Chondrocyte (in vitro differentiated cells): ENCODE results near the gene GPATCH1. TPM values are rescaled to one million over a fixed set of nuclear protein-coding genes. Genes with fewer than 3 reads are reported as not detected.
"Not testable (repeated sequence)": the region's sequence is repeated elsewhere in the genome, so short reads cannot be mapped to it uniquely, and the experiment has no call there.

ENCODE experiments used
- DNase-seq: peaks from one replicate; pipeline ENCODE4 v3.0.0; 2021; ENCODE audit warnings: mixed read lengths, low spot score
- H3K27ac Mint-ChIP-seq: one replicate; pipeline ENCODE4 v1.8.0; 2021; ENCODE audit warnings: mild to moderate bottlenecking, moderate library complexity, mixed read lengths; ENCODE audit not compliant: unreplicated experiment
- H3K27me3 Mint-ChIP-seq: 2 replicates; pipeline ENCODE4 v1.8.0; 2021; ENCODE audit warnings: low read depth, mixed read lengths
- H3K36me3 Mint-ChIP-seq: 2 replicates; pipeline ENCODE4 v1.8.0; 2021; ENCODE audit warnings: low read depth, mixed read lengths
- H3K4me1 Mint-ChIP-seq: 2 replicates; pipeline ENCODE4 v1.8.0; 2021; ENCODE audit warnings: low read depth, mild to moderate bottlenecking, mixed read lengths
- H3K4me3 Mint-ChIP-seq: one replicate; pipeline ENCODE4 v1.8.0; 2021; ENCODE audit warnings: mild to moderate bottlenecking, moderate library complexity, mixed read lengths; ENCODE audit not compliant: unreplicated experiment
- H3K9me3 Mint-ChIP-seq: 2 replicates; pipeline ENCODE4 v1.8.0; 2021; ENCODE audit warnings: low read depth, mixed read lengths
- total RNA-seq: library from RNA; stranded (reverse); gene quantifications from 3 replicates; pipeline ENCODE4 v1.2.1, GENCODE V29; 2021
- TF ChIP-seq, protein P1 (sequence below): fragments of 200-600 bp; sonication (generic); IDR thresholded peaks from 2 replicates; pipeline ENCODE4 v1.5.0; 2021; ENCODE audit warnings: antibody characterized with exemption, mild to moderate bottlenecking, moderate library complexity

The GPATCH1 gene
- total RNA-seq, 1 donor from 2014 or later = 7.1 TPM

DNA sequence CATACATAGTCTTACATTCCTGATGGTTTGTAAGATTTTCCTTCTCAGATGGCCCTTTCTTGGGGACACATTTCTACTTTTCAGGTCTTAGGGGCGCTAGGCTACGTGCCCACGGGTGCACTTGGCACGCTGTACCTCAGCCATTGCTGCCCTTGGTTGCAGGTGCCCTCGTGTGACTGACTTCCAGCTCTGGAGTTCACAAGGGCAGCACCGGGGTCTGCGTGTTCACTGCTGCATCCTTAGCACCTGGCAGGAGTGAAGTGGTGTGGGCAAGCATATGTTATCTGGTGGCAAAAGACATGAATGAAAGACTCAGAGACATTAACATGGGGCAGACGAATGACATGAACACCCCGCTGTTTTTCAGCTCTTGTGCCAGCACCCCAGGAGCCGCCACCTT is 37.7 kb downstream of the GPATCH1 start:
- H3K27ac Mint-ChIP-seq = no peak overlapping the region
- TF ChIP-seq, protein P1, sequence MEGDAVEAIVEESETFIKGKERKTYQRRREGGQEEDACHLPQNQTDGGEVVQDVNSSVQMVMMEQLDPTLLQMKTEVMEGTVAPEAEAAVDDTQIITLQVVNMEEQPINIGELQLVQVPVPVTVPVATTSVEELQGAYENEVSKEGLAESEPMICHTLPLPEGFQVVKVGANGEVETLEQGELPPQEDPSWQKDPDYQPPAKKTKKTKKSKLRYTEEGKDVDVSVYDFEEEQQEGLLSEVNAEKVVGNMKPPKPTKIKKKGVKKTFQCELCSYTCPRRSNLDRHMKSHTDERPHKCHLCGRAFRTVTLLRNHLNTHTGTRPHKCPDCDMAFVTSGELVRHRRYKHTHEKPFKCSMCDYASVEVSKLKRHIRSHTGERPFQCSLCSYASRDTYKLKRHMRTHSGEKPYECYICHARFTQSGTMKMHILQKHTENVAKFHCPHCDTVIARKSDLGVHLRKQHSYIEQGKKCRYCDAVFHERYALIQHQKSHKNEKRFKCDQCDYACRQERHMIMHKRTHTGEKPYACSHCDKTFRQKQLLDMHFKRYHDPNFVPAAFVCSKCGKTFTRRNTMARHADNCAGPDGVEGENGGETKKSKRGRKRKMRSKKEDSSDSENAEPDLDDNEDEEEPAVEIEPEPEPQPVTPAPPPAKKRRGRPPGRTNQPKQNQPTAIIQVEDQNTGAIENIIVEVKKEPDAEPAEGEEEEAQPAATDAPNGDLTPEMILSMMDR = no peak
- H3K4me1 Mint-ChIP-seq = no peaks in the 10 kb centered on the region
- H3K36me3 Mint-ChIP-seq = peaks cover 18% of the 10 kb centered on the region
- H3K27me3 Mint-ChIP-seq = no peaks in the 10 kb centered on the region
- no peak for DNase-seq
- H3K9me3 Mint-ChIP-seq = no peaks in the 10 kb centered on the region
- H3K4me3 Mint-ChIP-seq = no peak overlapping the region

DNA sequence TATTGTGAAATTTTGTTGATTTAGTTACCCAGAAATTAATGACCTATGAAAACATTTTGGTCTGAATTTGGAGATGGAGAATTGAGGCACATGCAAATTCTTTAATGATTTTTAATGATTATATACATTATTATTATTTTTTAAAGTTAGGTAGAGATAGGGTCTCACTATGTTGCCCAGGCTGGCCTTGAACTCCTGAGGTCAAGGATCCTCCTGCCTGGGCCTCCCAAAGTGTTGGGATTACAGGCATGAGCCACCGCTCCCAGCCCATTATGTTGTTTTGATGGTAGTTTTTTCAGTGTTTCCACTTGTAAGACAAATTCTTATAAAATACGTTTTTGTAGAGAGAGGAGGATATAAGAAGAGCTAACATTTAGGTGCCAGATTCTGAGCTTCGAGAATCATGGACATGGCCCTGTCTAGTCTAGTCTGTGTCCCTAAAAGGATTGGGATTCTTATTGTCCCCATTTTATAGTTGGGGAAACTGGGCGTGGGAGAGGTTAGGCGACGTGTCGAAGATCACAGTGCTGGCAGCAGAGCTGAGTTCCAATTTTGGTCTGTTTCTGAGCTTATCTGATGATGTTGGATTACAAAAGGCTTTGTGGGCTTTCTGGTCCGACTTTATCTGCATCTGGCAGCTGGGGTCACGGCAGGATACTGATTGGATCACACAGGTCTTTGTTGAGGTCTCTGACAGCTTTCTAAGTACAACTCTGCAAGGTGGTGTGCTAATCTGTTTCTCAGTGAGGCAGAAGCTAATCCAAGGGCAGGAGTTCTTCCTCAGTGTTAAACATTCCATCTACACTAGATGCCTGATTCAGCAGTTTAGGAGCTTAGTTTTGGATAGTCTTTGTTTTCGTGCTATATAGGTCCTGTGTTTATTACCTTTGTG is 43.5 kb downstream of the GPATCH1 start:
- Mint-ChIP-seq H3K4me3 (no peak overlapping the region), H3K36me3 (peaks cover 10% of the 10 kb centered on the region), H3K27me3 (no peaks in the 10 kb centered on the region), H3K4me1 (no peaks in the 10 kb centered on the region), H3K27ac (no peak overlapping the region), H3K9me3 (no peaks in the 10 kb centered on the region)
- DNase-seq = no peak
- TF ChIP-seq, protein P1 = no peak

DNA sequence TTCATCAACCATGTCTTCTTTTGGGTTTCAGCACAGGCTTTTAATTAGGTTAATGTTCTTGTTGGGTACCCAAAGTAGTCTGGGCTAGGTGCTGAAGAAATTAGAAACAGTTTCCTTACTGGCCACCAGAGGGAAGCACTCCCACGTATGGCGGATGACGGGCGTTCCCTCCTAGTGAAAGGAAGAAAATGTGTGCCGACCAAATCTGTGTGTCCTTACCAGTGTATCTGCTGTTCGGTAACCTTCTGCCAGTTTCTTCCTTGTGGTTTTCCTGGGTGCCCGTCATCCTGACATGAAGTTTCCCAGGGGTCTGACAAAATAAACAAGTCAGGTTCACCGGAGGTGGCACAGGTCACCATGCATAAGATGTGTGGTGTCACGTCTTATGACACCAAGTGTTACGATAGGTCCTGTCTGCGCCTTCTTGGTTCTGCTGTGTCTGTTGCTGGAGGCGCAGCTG is 45.0 kb downstream of the GPATCH1 start:
- H3K9me3 Mint-ChIP-seq = no peaks in the 10 kb centered on the region
- no peaks in the 10 kb centered on the region for H3K27me3 Mint-ChIP-seq
- H3K36me3 Mint-ChIP-seq = peaks cover 16% of the 10 kb centered on the region
- TF ChIP-seq, protein P1 = peak; percentile 91
- H3K4me3 Mint-ChIP-seq = no peak overlapping the region
- H3K4me1 Mint-ChIP-seq = no peaks in the 10 kb centered on the region
- DNase-seq = no peak
- no peak overlapping the region for H3K27ac Mint-ChIP-seq

DNA sequence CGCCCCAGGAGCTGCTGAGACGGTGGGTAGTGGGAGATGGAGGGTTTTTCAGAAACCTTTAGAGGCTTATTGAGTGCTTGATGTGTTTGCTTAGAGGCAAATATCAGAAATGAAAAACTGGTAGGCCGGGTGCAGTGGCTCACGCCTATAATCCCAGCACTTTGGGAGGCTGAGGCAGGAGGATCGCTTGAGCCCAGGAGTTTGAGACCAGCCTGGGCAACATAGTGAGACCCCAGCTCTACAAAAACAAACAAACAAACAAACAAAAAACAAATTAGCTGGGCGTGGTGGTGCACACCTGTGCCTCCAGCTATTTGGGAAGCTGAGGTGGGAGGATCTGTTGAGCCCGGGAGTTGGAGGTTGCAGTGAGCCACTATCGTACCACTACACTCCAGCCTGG is 45.7 kb downstream of the GPATCH1 start:
- peaks cover 18% of the 10 kb centered on the region for H3K36me3 Mint-ChIP-seq

DNA sequence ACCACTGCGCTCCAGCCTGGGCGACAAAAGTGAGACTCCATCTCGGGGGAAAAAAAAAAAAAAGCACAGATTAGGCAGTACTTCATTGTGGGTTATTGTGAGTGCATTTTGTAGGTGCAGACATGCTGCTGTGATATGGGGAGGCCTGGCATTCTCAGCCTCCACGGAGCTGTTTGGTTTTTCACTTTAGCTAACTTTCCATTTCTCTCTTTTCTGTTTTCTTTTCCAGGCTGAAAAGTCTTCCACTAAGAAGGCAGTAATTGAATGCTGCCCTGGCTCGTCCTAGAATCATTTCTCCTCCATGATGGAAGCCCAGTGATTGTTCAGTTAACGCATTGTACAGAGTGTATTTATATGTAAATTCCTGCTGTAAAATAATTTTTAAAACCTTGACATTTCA is 48.9 kb downstream of the GPATCH1 start:
- no peak for DNase-seq
- TF ChIP-seq, protein P1 = no peak
- Mint-ChIP-seq H3K27me3 (no peaks in the 10 kb centered on the region), H3K4me3 (no peak overlapping the region), H3K9me3 (no peaks in the 10 kb centered on the region), H3K36me3 (peaks cover 18% of the 10 kb centered on the region), H3K27ac (no peak overlapping the region), H3K4me1 (no peaks in the 10 kb centered on the region)

More for the DNA sequence above, 45.7 kb downstream of the GPATCH1 start:
- not testable (repeated sequence) for H3K9me3 Mint-ChIP-seq, H3K27me3 Mint-ChIP-seq, H3K4me3 Mint-ChIP-seq, H3K4me1 Mint-ChIP-seq, H3K27ac Mint-ChIP-seq, DNase-seq
